GM19455 (cell line): ENCODE data around the gene BTBD9.
"Not testable (repeated sequence)": the region's sequence is repeated elsewhere in the genome, so short reads cannot be mapped to it uniquely, and the experiment has no call there.

Source experiments
- ATAC-seq: cut with Tn5 transposase; IDR thresholded peaks from one replicate; pipeline ENCODE4 v1.9.1; 2021; ENCODE audit not compliant: unreplicated experiment

Gene BTBD9

DNA sequence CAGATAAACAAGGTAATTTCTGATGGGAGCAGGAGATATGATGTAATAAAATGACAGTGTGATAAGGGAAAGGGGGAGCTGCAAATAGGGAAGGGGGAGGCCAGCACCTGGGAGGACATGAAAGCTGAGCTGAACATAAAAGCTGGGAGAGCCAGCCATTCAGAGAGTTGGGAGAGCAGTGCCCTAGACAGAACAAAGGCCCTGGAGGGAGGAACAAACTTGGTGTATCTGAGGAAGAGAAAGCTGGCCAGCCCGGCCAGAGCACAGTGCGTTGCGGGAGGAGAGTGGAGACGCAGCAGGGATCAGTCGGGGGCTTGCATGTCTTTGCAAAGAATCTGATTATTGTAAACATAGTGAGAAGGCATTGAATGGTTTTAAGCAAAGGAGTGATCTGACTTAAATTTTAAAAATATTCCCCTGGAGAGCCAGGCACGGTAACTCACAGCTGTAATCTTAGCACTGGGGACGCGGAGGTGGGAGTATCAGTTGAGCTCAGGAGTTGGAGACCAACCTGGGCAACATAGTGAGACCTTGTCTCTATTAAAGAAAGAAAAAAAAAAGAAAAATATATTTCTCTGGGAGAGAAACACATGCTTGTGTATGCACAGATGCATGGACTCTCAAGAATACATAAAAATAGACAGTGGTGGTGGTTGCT lies 502.0 kb downstream of the BTBD9 start:
- ATAC-seq: no peak

DNA sequence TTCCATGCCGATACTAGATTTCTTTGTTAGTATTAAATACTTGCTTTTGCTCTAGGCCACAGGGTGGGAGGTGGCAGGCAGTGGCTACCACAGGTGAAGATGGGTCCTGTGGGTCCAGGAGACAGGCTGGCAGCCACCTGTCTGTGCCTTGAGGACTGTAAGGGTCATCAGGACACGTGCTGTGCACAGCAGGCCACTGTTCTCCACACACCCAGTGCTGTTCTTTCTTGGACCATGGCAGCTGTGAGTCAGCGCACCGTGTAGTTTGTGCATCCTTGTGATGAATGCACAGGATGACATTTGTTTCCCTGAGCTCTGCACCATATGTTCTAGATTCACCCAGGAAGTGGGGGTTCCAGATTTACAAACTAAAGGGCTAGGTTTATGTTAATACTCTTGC lies 503.2 kb downstream of the BTBD9 start:
- ATAC-seq: no peak

DNA sequence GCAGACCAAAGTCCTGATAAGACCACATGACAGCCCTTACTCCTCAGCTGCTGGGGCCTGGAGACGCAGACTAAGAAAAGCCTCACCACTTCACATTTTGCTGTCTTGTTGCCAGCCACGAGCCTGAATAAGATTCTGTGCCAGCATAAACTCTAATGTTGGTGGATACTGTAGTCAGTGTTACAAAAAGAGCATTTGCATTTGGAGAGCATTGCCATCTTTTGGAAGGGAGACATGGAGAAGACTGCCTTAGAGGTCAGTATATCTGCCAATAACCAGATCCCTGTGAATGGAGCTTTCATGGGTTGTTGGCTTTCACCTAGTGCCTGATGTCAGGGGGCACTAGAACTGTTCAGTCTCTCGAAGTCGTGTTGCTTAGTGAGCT lies 505.0 kb downstream of the BTBD9 start:
- ATAC-seq: no peak

DNA sequence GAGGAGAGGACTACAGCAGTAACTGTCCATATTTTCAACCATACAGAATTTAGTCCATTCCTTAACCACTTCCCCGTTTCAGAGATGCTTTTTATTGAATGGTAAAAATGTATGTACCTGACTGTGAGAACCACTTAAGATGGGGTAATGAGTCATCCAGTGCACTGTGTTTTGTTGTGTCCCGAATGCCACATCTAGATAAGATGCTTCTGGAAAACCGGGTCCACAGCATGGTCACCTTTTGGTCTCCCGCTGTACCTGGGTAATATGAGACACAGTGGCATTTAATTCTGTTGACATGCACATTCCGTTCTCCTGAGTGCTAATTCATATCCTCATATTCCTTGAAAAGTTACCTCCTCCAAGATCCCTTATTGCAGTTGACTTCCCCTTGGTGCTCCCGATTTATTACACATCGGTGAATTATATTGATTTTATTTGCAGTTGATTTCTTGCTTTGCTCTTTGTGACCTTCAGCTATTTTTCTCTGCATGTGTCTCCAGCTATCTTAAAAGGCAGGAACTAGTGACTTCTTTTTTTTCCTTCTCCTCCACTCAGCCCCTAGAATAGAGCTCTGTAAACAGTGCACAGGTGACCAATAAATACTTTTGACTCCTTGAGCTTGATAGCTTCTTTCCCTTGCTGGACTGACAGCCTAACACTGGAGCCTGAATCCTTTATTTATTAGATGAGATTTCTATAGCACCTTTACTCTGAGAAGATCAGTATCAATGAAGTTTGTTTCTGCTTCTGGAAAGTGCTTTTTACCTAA lies 505.6 kb downstream of the BTBD9 start:
- no peak for ATAC-seq

DNA sequence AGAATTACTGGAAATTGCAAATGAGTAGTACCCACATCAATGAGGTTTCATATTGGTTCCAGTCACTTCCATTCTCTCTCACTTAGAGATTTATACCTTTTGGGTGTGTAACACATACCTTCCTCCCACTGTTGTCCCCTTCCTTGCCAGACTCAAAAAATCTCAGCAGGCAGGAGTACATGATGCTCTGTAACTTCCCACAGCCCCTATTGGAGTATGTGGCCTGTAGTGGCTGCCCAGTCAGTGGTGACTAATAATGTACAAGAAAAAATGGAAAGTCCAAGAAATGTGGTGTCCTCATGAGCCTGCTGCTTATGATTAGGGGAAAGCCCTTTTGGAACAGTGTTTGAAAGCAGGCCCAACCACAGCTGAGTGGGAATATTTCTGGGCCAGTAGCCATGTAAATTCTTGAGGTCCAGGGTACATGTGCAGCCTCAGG lies 508.2 kb downstream of the BTBD9 start:
- no peak for ATAC-seq

DNA sequence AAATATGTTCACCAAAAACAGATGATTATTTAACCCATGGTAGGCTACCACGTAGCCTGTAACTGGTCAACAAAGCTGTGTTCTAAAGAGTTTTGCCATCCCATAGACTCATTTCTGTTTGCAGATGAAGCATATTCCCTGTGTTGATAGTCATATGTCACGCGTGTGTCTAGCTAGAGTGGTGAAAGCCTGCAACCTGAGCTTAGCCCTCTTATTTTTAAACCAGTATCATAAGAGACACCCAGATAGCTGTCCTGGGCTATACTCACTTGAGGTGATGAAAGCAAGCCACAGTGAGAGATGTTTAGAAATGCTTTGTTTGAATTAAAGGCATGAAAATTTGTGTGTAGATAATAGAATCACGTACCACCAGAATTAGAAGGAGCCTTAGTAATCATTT lies 512.4 kb downstream of the BTBD9 start:
- ATAC-seq: no peak

DNA sequence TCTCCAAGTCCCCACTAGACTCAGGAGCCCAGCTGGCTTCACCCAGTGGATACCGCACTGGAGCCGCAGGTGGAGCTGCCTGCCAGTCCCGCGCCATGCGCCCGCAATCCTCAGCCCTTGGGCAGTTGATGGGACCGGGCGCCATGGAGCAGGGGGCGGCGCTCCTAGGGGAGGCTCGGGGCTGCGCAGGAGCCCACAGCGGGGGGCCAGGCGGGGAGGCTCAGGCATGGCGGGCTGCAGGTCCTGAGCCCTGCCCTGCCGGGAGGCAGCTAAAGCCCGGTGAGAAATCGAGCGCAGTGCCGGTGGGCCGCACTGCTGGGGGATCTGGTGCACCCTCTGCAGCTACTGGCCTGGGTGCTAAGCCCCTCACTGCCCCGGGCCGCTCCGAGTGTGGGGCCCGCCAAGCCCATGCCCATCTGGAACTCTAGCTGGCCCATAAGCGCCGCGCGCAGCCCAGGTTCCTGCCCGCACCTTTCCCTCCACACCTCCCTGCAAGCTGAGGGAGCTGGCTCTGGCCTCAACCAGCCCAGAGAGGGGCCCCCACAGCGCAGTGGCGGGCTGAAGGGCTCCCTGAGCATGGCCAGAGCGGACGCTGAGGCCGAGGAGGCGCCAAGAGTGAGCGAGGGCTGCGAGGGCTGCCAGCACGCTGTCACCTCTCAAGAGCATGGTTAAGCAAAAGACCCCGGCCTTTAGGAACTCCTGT lies 515.4 kb downstream of the BTBD9 start:
- not testable (repeated sequence) for ATAC-seq

DNA sequence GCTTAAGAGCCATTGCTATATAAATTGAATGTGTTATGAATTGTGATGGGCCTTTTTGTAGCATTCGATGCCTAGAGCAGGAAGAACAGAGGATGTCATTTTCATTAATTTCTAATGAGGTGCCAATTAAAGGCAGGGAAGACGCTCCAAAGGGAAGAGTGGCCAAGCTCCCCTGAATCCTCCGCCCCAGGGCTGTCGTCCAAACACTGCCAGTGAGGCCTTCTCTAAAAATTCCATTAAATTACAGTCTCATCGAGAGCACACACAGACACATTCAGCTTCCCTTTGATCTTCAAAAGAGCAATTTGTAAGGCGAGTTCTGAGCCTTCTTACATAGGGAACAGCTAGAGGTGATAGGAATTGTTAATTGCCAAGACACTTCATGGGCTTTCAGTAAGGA lies 520.2 kb downstream of the BTBD9 start:
- ATAC-seq: no peak

DNA sequence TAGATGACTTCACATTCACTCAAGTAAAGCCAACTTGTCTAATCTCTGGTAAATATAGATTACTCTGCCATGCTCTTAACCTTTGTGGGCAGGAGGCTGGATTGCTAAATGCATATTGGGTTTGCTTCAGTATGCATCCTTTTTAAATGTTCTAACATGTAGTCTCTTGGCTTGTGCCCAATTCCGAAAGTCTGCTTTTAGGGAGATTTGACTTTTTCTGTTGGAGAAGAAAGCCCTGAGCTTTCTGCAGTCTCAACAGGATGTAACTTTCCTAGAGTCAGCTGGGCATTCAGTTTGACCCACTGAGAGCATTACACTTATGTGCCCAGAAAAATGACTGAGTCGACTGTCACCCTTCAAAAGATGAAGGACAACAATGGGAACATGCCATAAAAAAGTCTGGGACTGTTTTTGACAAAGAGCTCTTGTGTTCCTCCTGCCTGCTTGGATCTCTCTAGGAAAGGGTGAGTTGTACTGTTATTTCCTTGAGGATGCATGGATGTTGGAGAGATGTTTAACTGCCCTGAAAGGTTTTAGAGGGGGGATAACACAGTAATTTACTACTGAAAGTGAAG lies 520.9 kb downstream of the BTBD9 start:
- no peak for ATAC-seq
